ENCODE results near the gene C22orf31. TPM values are rescaled to one million over a fixed set of nuclear protein-coding genes. Genes with fewer than 3 reads are reported as not detected.

C22orf31 gene
- total RNA-seq, 2 donors from 2014 or later = not detected

- Mint-ChIP-seq H3K36me3 (ENCODE audit: low read depth) (no peaks in the 10 kb centered on the region), H3K4me3 (no peak overlapping the region), H3K27me3 (peaks cover 17% of the 10 kb centered on the region), H3K27ac (no peak overlapping the region), H3K4me1 (no peaks in the 10 kb centered on the region)
- no peaks in the 10 kb centered on the region for H3K9me3 ChIP-seq (ENCODE audit: control insufficient read depth, low read length, poor library complexity, severe bottlenecking)
- no peak for ATAC-seq
- no peak for DNase-seq
Measured at GRCh38 chr22:29023172-29023796, 38.3 kb downstream of the C22orf31 start.

DNA sequence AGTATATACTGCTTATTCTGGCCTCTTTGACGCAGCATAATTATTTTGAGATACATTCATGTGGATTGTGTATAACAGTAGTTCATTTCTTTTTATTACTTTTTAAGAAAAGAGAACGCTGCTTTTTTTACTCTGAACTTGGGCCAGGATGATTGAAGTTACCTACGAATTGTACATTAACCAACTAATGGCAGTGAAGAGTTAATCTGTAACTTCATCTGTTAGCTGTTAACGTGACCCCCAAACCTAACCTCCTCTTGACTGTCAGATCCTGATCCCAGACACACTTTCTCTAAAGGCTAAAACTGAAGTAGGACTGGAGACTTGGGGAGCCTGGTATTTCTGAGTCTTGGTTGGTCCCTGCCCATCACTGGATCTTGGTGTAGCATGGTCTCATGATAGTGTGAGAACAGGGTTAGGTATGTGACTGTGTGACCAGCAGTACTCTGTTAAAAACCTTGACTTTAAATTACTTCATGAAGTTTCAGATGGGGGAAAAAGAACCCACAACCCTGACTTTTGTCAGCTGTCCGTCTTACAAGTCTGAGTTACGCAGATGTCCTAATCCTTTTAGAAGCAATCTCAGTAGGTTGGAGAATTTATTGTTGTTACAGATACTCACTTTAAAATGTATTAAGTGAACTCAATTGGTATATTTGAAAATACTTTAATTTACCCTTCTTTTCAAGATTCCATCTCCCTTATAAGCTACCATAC lies 39.4 kb downstream of the C22orf31 start:
- H3K4me3 Mint-ChIP-seq = no peak overlapping the region
- peaks cover 2% of the 10 kb centered on the region for H3K36me3 Mint-ChIP-seq (ENCODE audit: low read depth)
- no peaks in the 10 kb centered on the region for H3K4me1 Mint-ChIP-seq

GRCh38 chr22:29018293-29019189 lies 43.1 kb downstream of the C22orf31 start:
- Mint-ChIP-seq H3K4me3 (no peak overlapping the region), H3K4me1 (peaks cover 4% of the 10 kb centered on the region), H3K27ac (no peak overlapping the region), H3K36me3 (ENCODE audit: low read depth) (peaks cover 2% of the 10 kb centered on the region), H3K27me3 (peaks cover 15% of the 10 kb centered on the region)
- DNase-seq (no peak), ATAC-seq (no peak)
- no peaks in the 10 kb centered on the region for H3K9me3 ChIP-seq (ENCODE audit: control insufficient read depth, low read length, poor library complexity, severe bottlenecking)

More for the DNA sequence above, 39.4 kb downstream of the C22orf31 start:
- H3K9me3 ChIP-seq (ENCODE audit: control insufficient read depth, low read length, poor library complexity, severe bottlenecking) = no peaks in the 10 kb centered on the region
- DNase-seq (no peak), ATAC-seq (no peak)
- H3K27ac Mint-ChIP-seq = no peak overlapping the region
- H3K27me3 Mint-ChIP-seq = peaks cover 19% of the 10 kb centered on the region

- DNase-seq = no peak
- no peak for ATAC-seq
- Mint-ChIP-seq H3K36me3 (ENCODE audit: low read depth) (peaks cover 2% of the 10 kb centered on the region), H3K4me1 (peaks cover 4% of the 10 kb centered on the region), H3K27me3 (peaks cover 15% of the 10 kb centered on the region), H3K4me3 (no peak overlapping the region), H3K27ac (no peak overlapping the region)
- no peaks in the 10 kb centered on the region for H3K9me3 ChIP-seq (ENCODE audit: control insufficient read depth, low read length, poor library complexity, severe bottlenecking)
Measured at GRCh38 chr22:29016067-29016938, 45.3 kb downstream of the C22orf31 start.

DNA sequence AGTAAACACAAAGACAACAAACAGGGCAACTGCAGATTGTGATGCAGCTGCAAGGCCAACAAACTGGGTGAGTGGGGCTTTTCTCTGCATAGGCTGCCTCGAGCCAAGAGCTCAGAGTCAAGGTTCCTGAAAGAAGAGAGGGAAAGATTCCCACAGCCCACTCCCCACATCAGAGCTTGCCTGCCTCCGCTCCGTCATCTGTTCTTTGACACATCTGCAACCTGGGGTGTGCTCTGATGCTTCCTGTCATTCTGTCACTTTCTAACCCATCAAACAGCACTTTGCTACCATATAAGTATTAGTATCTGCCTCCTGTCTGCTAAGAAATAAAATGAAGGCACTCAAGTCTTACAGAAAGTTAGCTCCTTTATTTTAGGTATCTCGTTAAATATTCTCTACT lies 46.9 kb downstream of the C22orf31 start:
- no peak for ATAC-seq
- Mint-ChIP-seq H3K27me3 (peaks cover 20% of the 10 kb centered on the region), H3K36me3 (ENCODE audit: low read depth) (peaks cover 2% of the 10 kb centered on the region), H3K4me1 (peaks cover 6% of the 10 kb centered on the region), H3K4me3 (no peak overlapping the region), H3K27ac (no peak overlapping the region)
- no peaks in the 10 kb centered on the region for H3K9me3 ChIP-seq (ENCODE audit: control insufficient read depth, low read length, poor library complexity, severe bottlenecking)
- DNase-seq = no peak

GRCh38 chr22:29014293-29014692 lies 47.3 kb downstream of the C22orf31 start:
- H3K27ac Mint-ChIP-seq = no peak overlapping the region
- H3K9me3 ChIP-seq (ENCODE audit: control insufficient read depth, low read length, poor library complexity, severe bottlenecking) = no peaks in the 10 kb centered on the region
- H3K4me1 Mint-ChIP-seq = peaks cover 6% of the 10 kb centered on the region
- peaks cover 2% of the 10 kb centered on the region for H3K36me3 Mint-ChIP-seq (ENCODE audit: low read depth)
- no peak overlapping the region for H3K4me3 Mint-ChIP-seq
- peaks cover 20% of the 10 kb centered on the region for H3K27me3 Mint-ChIP-seq
- DNase-seq (no peak), ATAC-seq (no peak)

GRCh38 chr22:29012952-29013351 lies 48.7 kb downstream of the C22orf31 start:
- Mint-ChIP-seq H3K4me1 (peaks cover 6% of the 10 kb centered on the region), H3K27ac (no peak overlapping the region), H3K36me3 (ENCODE audit: low read depth) (peaks cover under 1% of the 10 kb centered on the region), H3K27me3 (peaks cover 20% of the 10 kb centered on the region), H3K4me3 (no peak overlapping the region)
- ATAC-seq = no peak
- no peak for DNase-seq
- no peaks in the 10 kb centered on the region for H3K9me3 ChIP-seq (ENCODE audit: control insufficient read depth, low read length, poor library complexity, severe bottlenecking)

GRCh38 chr22:29012101-29012433 lies 49.6 kb downstream of the C22orf31 start:
- no peak overlapping the region for H3K4me3 Mint-ChIP-seq

DNA sequence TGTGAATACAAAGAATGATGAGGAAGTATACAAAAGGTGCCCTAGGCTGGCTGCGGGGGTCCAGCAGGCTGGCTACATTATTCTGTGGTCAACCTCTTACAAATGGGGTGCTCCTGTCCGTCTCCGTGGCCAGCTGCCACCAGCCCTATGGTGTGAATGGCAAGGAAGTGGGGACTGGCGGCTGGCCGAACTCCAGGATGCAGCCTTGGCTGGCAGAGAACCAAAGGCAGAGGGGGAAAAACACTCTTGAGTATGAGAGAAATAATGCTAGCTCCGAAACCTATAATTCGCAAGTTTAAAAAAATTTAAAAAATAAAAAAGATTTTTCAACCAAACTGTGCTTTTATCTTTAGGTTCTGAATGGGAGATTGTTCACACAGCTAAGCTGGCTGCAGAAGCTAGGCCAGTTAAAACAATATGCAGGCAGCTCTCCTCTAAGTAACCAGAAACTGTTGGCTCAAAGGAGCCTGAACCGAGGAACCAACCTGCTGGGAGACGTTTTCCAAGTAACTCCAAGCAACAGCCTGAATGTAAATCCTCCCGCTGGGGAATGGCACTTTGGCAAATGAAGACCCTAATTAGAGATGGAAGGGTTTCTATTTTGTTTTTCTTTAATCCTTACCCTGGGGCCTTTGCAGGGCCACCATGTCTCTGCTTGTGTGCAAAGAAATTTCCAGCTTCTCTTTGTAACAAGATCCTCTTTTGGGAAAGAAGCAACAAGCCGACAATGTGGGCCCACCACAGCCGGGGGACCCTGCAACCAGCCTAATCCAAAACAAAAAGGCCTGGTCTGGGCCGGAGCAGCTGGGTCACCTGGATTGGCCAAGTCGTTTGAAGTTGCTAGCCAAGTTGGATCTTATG lies 50.2 kb downstream of the C22orf31 start:
- H3K36me3 Mint-ChIP-seq (ENCODE audit: low read depth) = no peaks in the 10 kb centered on the region
- H3K4me1 Mint-ChIP-seq = peaks cover 6% of the 10 kb centered on the region
- no peak for DNase-seq
- H3K27ac Mint-ChIP-seq = no peak overlapping the region
- ATAC-seq = no peak
- H3K27me3 Mint-ChIP-seq = peaks cover 17% of the 10 kb centered on the region
- no peaks in the 10 kb centered on the region for H3K9me3 ChIP-seq (ENCODE audit: control insufficient read depth, low read length, poor library complexity, severe bottlenecking)
- H3K4me3 Mint-ChIP-seq = no peak overlapping the region

More at GRCh38 chr22:29012101-29012433, 49.6 kb downstream of the C22orf31 start:
- ATAC-seq (no peak), DNase-seq (no peak)
- peaks cover 6% of the 10 kb centered on the region for H3K4me1 Mint-ChIP-seq
- no peak overlapping the region for H3K27ac Mint-ChIP-seq
- H3K27me3 Mint-ChIP-seq = peaks cover 13% of the 10 kb centered on the region
- H3K9me3 ChIP-seq (ENCODE audit: control insufficient read depth, low read length, poor library complexity, severe bottlenecking) = no peaks in the 10 kb centered on the region
- H3K36me3 Mint-ChIP-seq (ENCODE audit: low read depth) = no peaks in the 10 kb centered on the region

GRCh38 chr22:29009148-29009547 lies 52.5 kb downstream of the C22orf31 start:
- peaks cover 6% of the 10 kb centered on the region for H3K4me1 Mint-ChIP-seq
- ATAC-seq (no peak), DNase-seq (no peak)
- H3K27me3 Mint-ChIP-seq = peaks cover 17% of the 10 kb centered on the region
- no peak overlapping the region for H3K4me3 Mint-ChIP-seq
- no peaks in the 10 kb centered on the region for H3K9me3 ChIP-seq (ENCODE audit: control insufficient read depth, low read length, poor library complexity, severe bottlenecking)
- H3K36me3 Mint-ChIP-seq (ENCODE audit: low read depth) = no peaks in the 10 kb centered on the region
- no peak overlapping the region for H3K27ac Mint-ChIP-seq
